CD14-positive monocyte (primary cell): Measurements from ENCODE around the gene RPGRIP1L. TPM values are rescaled to one million over a fixed set of nuclear protein-coding genes. Genes with fewer than 3 reads are reported as not detected.

Experiments
- DNase-seq, 3 donors: peaks; one replicate each; pipeline ENCODE4 v3.0.0-alpha.2; 2011 to 2022
- H2AFZ ChIP-seq: 2 replicates; pipeline ENCODE4 v1.6.0; 2012; ENCODE audit warnings: mild to moderate bottlenecking, low read depth, low read length, inconsistent platforms; ENCODE audit not compliant: insufficient read depth, poor library complexity, severe bottlenecking
- H3K27ac ChIP-seq, 2 donors: 1 replicate in 1 of 2; 2 replicates in 1 of 2; pipeline ENCODE4 v1.5.1; 2012 to 2013; ENCODE audit warnings: low read length in 2 of 2, control low read depth in 1 of 2, inconsistent platforms in 1 of 2, low read depth in 1 of 2, mild to moderate bottlenecking in 1 of 2
- H3K27me3 ChIP-seq, 2 donors: one replicate each; pipeline versions ENCODE4 v1.6.0 to v1.6.1; 2011 to 2013; ENCODE audit warnings: low read length in 2 of 2; ENCODE audit not compliant: control insufficient read depth in 2 of 2, insufficient read depth in 2 of 2
- H3K36me3 ChIP-seq, 2 donors: replicated peaks in 1 of 2; 1 replicate in 1 of 2; 2 replicates in 1 of 2; pipeline versions ENCODE4 v1.5.1 to v1.6.1; 2012 to 2013; ENCODE audit warnings: low read length in 2 of 2, control low read depth in 1 of 2, inconsistent platforms in 1 of 2, mild to moderate bottlenecking in 1 of 2; ENCODE audit not compliant: insufficient read depth in 2 of 2, control insufficient read depth in 1 of 2
- H3K4me1 ChIP-seq, 2 donors: 1 replicate in 1 of 2; 2 replicates in 1 of 2; pipeline versions ENCODE4 v1.5.1 to v1.6.1; 2012 to 2013; ENCODE audit warnings: low read length in 2 of 2, control low read depth in 1 of 2, inconsistent platforms in 1 of 2, mild to moderate bottlenecking in 1 of 2, moderate library complexity in 1 of 2; ENCODE audit not compliant: insufficient read depth in 2 of 2, control insufficient read depth in 1 of 2
- H3K4me2 ChIP-seq: replicated peaks from 2 replicates; pipeline ENCODE3; 2012; ENCODE audit warnings: low read length, moderate library complexity, mild to moderate bottlenecking; ENCODE audit not compliant: poor library complexity, severe bottlenecking; ENCODE audit errors: extremely low read depth
- H3K4me3 ChIP-seq, 3 experiments: fragments of 200-600 bp in 1 of 3; sonication (generic) in 1 of 3; replicated peaks in 1 of 3; 1 replicate in 2 of 3; 2 replicates in 1 of 3; pipeline ENCODE4 v1.5.1; 2011 to 2013; ENCODE audit warnings: low read length in 3 of 3, mild to moderate bottlenecking in 3 of 3, control low read depth in 2 of 3, low read depth in 2 of 3, inconsistent platforms in 1 of 3, moderate library complexity in 1 of 3
- H3K79me2 ChIP-seq: 2 replicates; pipeline ENCODE4 v1.6.0; 2012; ENCODE audit warnings: mild to moderate bottlenecking, control low read depth, inconsistent platforms, low read length, moderate library complexity; ENCODE audit not compliant: insufficient read depth
- H3K9ac ChIP-seq: 2 replicates; pipeline ENCODE4 v1.6.0; 2017; ENCODE audit warnings: low read length, mild to moderate bottlenecking; ENCODE audit not compliant: insufficient read depth, poor library complexity, severe bottlenecking
- H3K9me3 ChIP-seq, 2 donors: replicated peaks in 1 of 2; 1 replicate in 1 of 2; 2 replicates in 1 of 2; pipeline versions ENCODE4 v1.5.1 to v1.6.1; 2012 to 2013; ENCODE audit warnings: low read length in 2 of 2, control low read depth in 1 of 2; ENCODE audit not compliant: control insufficient read depth in 1 of 2, insufficient read depth in 1 of 2
- H4K20me1 ChIP-seq: 2 replicates; pipeline ENCODE4 v1.6.0; 2012; ENCODE audit warnings: mild to moderate bottlenecking, low read length, control low read depth, moderate library complexity; ENCODE audit not compliant: insufficient read depth
- H3K27ac Mint-ChIP-seq, 7 donors: one replicate each; pipeline ENCODE4 v1.8.0; 2020; ENCODE audit warnings: mild to moderate bottlenecking in 7 of 7, mixed read lengths in 7 of 7, moderate library complexity in 6 of 7, inconsistent platforms in 2 of 7
- H3K27me3 Mint-ChIP-seq, 3 donors: one replicate each; pipeline ENCODE4 v1.8.0; 2021 to 2022; ENCODE audit warnings: low read depth in 3 of 3, mild to moderate bottlenecking in 3 of 3, mixed read lengths in 3 of 3, moderate library complexity in 3 of 3, inconsistent platforms in 1 of 3
- H3K36me3 Mint-ChIP-seq, 2 donors: one replicate each; pipeline ENCODE4 v1.8.0; 2020; ENCODE audit warnings: mixed read lengths in 2 of 2, inconsistent platforms in 1 of 2, mild to moderate bottlenecking in 1 of 2
- H3K4me1 Mint-ChIP-seq: one replicate; pipeline ENCODE4 v1.8.0; 2020; ENCODE audit warnings: mild to moderate bottlenecking, mixed read lengths
- H3K4me3 Mint-ChIP-seq, 2 donors: one replicate each; pipeline ENCODE4 v1.8.0; 2020; ENCODE audit warnings: mild to moderate bottlenecking in 2 of 2, mixed read lengths in 2 of 2, moderate library complexity in 1 of 2
- H3K9me3 Mint-ChIP-seq, 7 donors: one replicate each; pipeline ENCODE4 v1.8.0; 2020 to 2022; ENCODE audit warnings: mixed read lengths in 7 of 7, mild to moderate bottlenecking in 6 of 7, moderate library complexity in 6 of 7, inconsistent platforms in 2 of 7
- WGBS: methylation state at CpG from one replicate; pipeline ENCODE4 v1.1.5; 2013; ENCODE audit warnings: missing lambda C conversion rate; ENCODE audit not compliant: insufficient coverage; 5-methylcytosine and 5-hydroxymethylcytosine counted together
- intact Hi-C, 2 donors: fragments of 100-400 bp; cut with micrococcal nuclease; formaldehyde crosslinking; loops; one replicate each; pipeline versions ENCODE4 v1.15.0 to v1.15.1; 2023
- polyA plus RNA-seq, 3 donors: library from polyadenylated mRNA; depleted of rRNA in 1 of 3; unstranded in 2 of 3; stranded (reverse) in 1 of 3; fragments of 300-500 nt in 2 of 3; fragments of >200 nt in 1 of 3; fragmentation: Illumina TruSeq in 2 of 3; gene quantifications; 1 replicate in 2 of 3; 2 replicates in 1 of 3; pipeline ENCODE4 v1.2.3, GENCODE V29; 2012 to 2021
- TF ChIP-seq, protein P1 (sequence below): fragments of 200-600 bp; IDR thresholded peaks from one replicate; pipeline ENCODE4 v1.8.0; 2022; ENCODE audit warnings: antibody characterized with exemption, mild to moderate bottlenecking

Gene RPGRIP1L
- polyA plus RNA-seq, 3 donors = 0.11 to 0.18 TPM; not detected in 1

DNA sequence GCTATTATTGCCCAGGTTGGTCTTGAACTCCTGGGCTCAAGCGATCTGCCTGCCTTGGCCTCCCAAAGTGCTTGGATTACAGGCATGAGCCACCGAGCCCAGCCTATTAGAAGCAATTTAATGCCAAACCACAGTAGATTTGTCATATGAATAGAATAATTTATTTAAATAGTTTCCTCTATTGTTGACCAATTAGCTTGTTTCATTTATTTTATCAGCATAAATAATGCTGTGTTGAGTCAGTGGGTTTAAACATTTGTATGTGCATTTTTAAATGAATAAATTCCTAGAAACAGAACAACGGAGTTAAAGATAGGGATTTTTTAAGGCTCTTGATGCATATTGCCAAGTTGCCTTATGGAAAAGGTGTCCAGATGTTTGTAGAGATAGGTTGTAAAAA, 27.0 kb upstream of the RPGRIP1L start:
- peaks cover 0 to 2% (median 0%) of the 10 kb centered on the region in 3 donors for H3K27me3 Mint-ChIP-seq
- H3K4me2 ChIP-seq = no peak overlapping the region

DNA sequence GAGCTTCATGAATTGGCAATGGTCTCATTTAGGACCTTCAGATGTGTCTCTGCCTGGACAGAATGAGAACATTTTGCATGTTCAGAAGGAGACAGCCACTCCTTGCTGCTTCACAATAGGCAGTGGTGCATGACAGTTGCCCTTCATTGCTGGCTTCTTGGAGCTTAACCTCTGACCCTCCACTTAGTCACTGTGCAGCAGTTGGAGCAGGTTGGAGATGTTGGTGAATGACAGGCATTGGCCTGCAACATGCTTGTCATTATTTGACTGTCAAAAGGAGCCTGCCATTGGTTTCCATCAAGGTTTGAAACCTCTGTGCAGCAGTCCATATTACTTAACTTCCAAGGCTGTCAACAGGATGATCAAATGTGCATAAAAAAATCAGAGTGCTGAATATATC, 23.0 kb upstream of the RPGRIP1L start:
- no peaks in the 10 kb centered on the region for H4K20me1 ChIP-seq
- no peak overlapping the region for H3K27ac ChIP-seq
- no peaks in the 10 kb centered on the region for H3K4me1 Mint-ChIP-seq
- no peak for DNase-seq
- no peaks in the 10 kb centered on the region for H3K9me3 Mint-ChIP-seq
- no peak overlapping the region for H3K4me3 Mint-ChIP-seq
- no peak overlapping the region for H3K27ac Mint-ChIP-seq
- H3K4me1 ChIP-seq = no peaks in the 10 kb centered on the region
- intact Hi-C loops = no loop called here
- H3K79me2 ChIP-seq = no peaks in the 10 kb centered on the region
- no peaks in the 10 kb centered on the region for H3K36me3 ChIP-seq
- no peak overlapping the region for H2AFZ ChIP-seq
- H3K9me3 ChIP-seq = no peaks in the 10 kb centered on the region
- no peaks in the 10 kb centered on the region for H3K27me3 ChIP-seq
- peaks cover 1 to 4% of the 10 kb centered on the region in 2 donors for H3K36me3 Mint-ChIP-seq
- H3K9ac ChIP-seq = no peak overlapping the region
- H3K4me3 ChIP-seq = no peak overlapping the region
- TF ChIP-seq, protein P1, sequence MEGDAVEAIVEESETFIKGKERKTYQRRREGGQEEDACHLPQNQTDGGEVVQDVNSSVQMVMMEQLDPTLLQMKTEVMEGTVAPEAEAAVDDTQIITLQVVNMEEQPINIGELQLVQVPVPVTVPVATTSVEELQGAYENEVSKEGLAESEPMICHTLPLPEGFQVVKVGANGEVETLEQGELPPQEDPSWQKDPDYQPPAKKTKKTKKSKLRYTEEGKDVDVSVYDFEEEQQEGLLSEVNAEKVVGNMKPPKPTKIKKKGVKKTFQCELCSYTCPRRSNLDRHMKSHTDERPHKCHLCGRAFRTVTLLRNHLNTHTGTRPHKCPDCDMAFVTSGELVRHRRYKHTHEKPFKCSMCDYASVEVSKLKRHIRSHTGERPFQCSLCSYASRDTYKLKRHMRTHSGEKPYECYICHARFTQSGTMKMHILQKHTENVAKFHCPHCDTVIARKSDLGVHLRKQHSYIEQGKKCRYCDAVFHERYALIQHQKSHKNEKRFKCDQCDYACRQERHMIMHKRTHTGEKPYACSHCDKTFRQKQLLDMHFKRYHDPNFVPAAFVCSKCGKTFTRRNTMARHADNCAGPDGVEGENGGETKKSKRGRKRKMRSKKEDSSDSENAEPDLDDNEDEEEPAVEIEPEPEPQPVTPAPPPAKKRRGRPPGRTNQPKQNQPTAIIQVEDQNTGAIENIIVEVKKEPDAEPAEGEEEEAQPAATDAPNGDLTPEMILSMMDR = no peak
- H3K27me3 Mint-ChIP-seq = peaks cover 0 to 2% (median 0%) of the 10 kb centered on the region in 3 donors
- H3K4me2 ChIP-seq = no peak overlapping the region

More for the DNA sequence above, 27.0 kb upstream of the RPGRIP1L start:
- TF ChIP-seq, protein P1 = no peak
- Histone ChIP-seq H3K27ac (no peak overlapping the region), H3K4me3 (no peak overlapping the region), H3K4me1 (no peaks in the 10 kb centered on the region), H3K36me3 (no peaks in the 10 kb centered on the region), H2AFZ (no peak overlapping the region), H3K9me3 (no peaks in the 10 kb centered on the region), H3K79me2 (no peaks in the 10 kb centered on the region), H3K27me3 (no peaks in the 10 kb centered on the region), H4K20me1 (no peaks in the 10 kb centered on the region), H3K9ac (no peak overlapping the region)
- Mint-ChIP-seq H3K9me3 (no peaks in the 10 kb centered on the region), H3K36me3 (peaks cover 0 to 3% of the 10 kb centered on the region in 2 donors), H3K4me1 (no peaks in the 10 kb centered on the region), H3K27ac (no peak overlapping the region), H3K4me3 (no peak overlapping the region)
- intact Hi-C loops = no loop called here
- WGBS = 100% methylated on average over 1 of the region's 3 CpGs
- no peak for DNase-seq
